GM12878 (cell line): ENCODE measurements around the gene ITGA5. TPM values are rescaled to one million over a fixed set of nuclear protein-coding genes. Genes with fewer than 3 reads are reported as not detected.

Source experiments
- ATAC-seq: fragments of 200-7000 bp; cut with Tn5 transposase; 3 replicates; pipeline ENCODE4 v1.9.1; 2020; ENCODE audit warnings: mild to moderate bottlenecking, moderate library complexity
- BruUV-seq: library from RNA; stranded (reverse); fragments of 400-500 nt; replicated peaks from 2 replicates; lab custom pipeline; 2021; lab: Mats Ljungman, UMichigan
- CTCF ChIA-PET: fragments of 300-600 bp; sonication (Branson Sonifier 250); formaldehyde crosslinking; extraction: SDS; loops from one replicate; lab custom pipeline; 2021; ENCODE audit warnings: inconsistent platforms; lab: Yijun Ruan, JAX
- POLR2A ChIA-PET: fragments of 350-600 bp; formaldehyde crosslinking; extraction: SDS; loops from one replicate; lab custom pipeline; 2021; ENCODE audit warnings: inconsistent platforms; lab: Charles Lee
- RAD21 ChIA-PET: fragments of 300-600 bp; sonication (Branson Sonifier 250); formaldehyde crosslinking; loops from one replicate; lab custom pipeline; 2023; ENCODE audit warnings: antibody characterized with exemption; ENCODE audit not compliant: unreplicated experiment; lab: Charles Lee
- SMC1A ChIA-PET: fragments of 300-600 bp; sonication (Branson Sonifier 250); formaldehyde crosslinking; loops from one replicate; lab custom pipeline; 2023; ENCODE audit not compliant: unreplicated experiment, uncharacterized antibody; lab: Charles Lee
- DNase-seq: peaks from one replicate; pipeline ENCODE4 v3.0.0-alpha.2; 2011; ENCODE audit warnings: low read depth, low spot score
- FAIRE-seq: peaks from 3 replicates; lab custom pipeline; 2011; peaks lifted over from hg19 to GRCh38; lab: Jason Lieb, UNC
- H2AFZ ChIP-seq: 2 replicates; pipeline ENCODE4 v1.6.0; 2011; ENCODE audit warnings: low read depth, low read length, control low read depth; ENCODE audit not compliant: control insufficient read depth
- H3K27ac ChIP-seq: 2 replicates; pipeline ENCODE4 v1.5.1; 2011; ENCODE audit warnings: control low read depth; ENCODE audit not compliant: control insufficient read depth, insufficient read depth
- H3K27me3 ChIP-seq, 2 experiments: replicated peaks in 1 of 2; 2 replicates each; pipeline versions ENCODE4 v1.6.0 to v1.6.1; 2011; ENCODE audit warnings: low read length in 1 of 2; ENCODE audit not compliant: control insufficient read depth in 2 of 2, insufficient read depth in 2 of 2
- H3K36me3 ChIP-seq, 2 experiments: 2 replicates each; pipeline ENCODE4 v1.5.1; 2011; ENCODE audit warnings: low read length in 1 of 2; ENCODE audit not compliant: control insufficient read depth in 2 of 2, insufficient read depth in 2 of 2
- H3K4me1 ChIP-seq: 2 replicates; pipeline ENCODE4 v1.6.1; 2011; ENCODE audit warnings: mild to moderate bottlenecking, low read length, moderate library complexity, mixed read lengths; ENCODE audit not compliant: control insufficient read depth, insufficient read depth
- H3K4me2 ChIP-seq: 2 replicates; pipeline ENCODE4 v1.6.0; 2011; ENCODE audit warnings: control low read depth; ENCODE audit not compliant: control insufficient read depth, insufficient read depth
- H3K4me3 ChIP-seq: fragments of 200-600 bp; sonication (generic); 2 replicates; pipeline ENCODE4 v1.5.1; 2016
- H3K79me2 ChIP-seq: 2 replicates; pipeline ENCODE4 v1.6.0; 2011; ENCODE audit warnings: low read length; ENCODE audit not compliant: control insufficient read depth, insufficient read depth
- H3K9ac ChIP-seq: 2 replicates; pipeline ENCODE4 v1.8.0; 2011; ENCODE audit warnings: low read length, control low read depth, mixed read lengths; ENCODE audit not compliant: control insufficient read depth, insufficient read depth
- H3K9me3 ChIP-seq: replicated peaks from 3 replicates; pipeline ENCODE4 v1.5.1; 2011; ENCODE audit warnings: mild to moderate bottlenecking, low read length; ENCODE audit not compliant: control insufficient read depth, insufficient read depth
- H4K20me1 ChIP-seq: 2 replicates; pipeline ENCODE4 v1.6.0; 2011; ENCODE audit not compliant: control insufficient read depth, insufficient read depth
- ELK1 ChIP-seq: IDR thresholded peaks from 2 replicates; pipeline ENCODE4 v1.6.1; 2012; ENCODE audit warnings: low read depth, low read length, improper control_type of control experiment
- FOXM1 ChIP-seq: IDR thresholded peaks from 2 replicates; pipeline ENCODE4 v1.6.1; 2012; ENCODE audit warnings: low read depth, mild to moderate bottlenecking, inconsistent platforms, low read length, moderate library complexity
- PRDM15 ChIP-seq: fragments of 450-650 bp; formaldehyde crosslinking; IDR thresholded peaks from 2 replicates; pipeline ENCODE4 v1.4.0; 2020; ENCODE audit warnings: mild to moderate bottlenecking, moderate library complexity
- RUNX3 ChIP-seq: IDR thresholded peaks from 2 replicates; pipeline ENCODE4 v1.6.1; 2012; ENCODE audit warnings: low read length, inconsistent platforms
- WRNIP1 ChIP-seq: IDR thresholded peaks from 2 replicates; pipeline ENCODE4 v1.6.1; 2011; ENCODE audit warnings: low read depth, low read length, improper control_type of control experiment, borderline replicate concordance
- WGBS: methylation state at CpG from one replicate; pipeline ENCODE4 v1.1.6; 2016; ENCODE audit warnings: low lambda C conversion rate; ENCODE audit not compliant: insufficient replicate concordance, insufficient coverage; ENCODE audit errors: missing lambda C conversion rate; 5-methylcytosine and 5-hydroxymethylcytosine counted together
- in situ Hi-C: fragments of 300-500 bp; cut with MboI; formaldehyde crosslinking; loops from 9 replicates; pipeline ENCODE4 v1.14.3; 2018; ENCODE audit warnings: mixed read lengths
- intact Hi-C: fragments of 100-400 bp; cut with micrococcal nuclease; formaldehyde crosslinking; loops from one replicate; pipeline ENCODE4 v1.14.2; 2022; ENCODE audit not compliant: unreplicated experiment
- polyA plus RNA-seq, 11 experiments: library from polyadenylated mRNA; depleted of rRNA in 4 of 11; unstranded in 6 of 11; stranded (reverse) in 5 of 11; fragments of >200 nt; fragmentation: Nextera tagmentation in 4 of 11; fragmentation: Illumina TruSeq in 1 of 11; extraction: Ambion mirVana in 4 of 11; extraction: Trizol in 1 of 11; gene quantifications; 1 replicate in 1 of 11; 2 replicates in 10 of 11; pipeline versions ENCODE4 v1.2.1 to v1.2.3, GENCODE V29; 2011 to 2016; ENCODE audit warnings: inconsistent platforms in 2 of 11, missing spikeins in 2 of 11, low read depth in 1 of 11
- total RNA-seq, 4 experiments: library from RNA; depleted of rRNA in 3 of 4; stranded (reverse); fragments of >200 nt in 3 of 4; fragmentation: Illumina TruSeq in 1 of 4; extraction: Trizol in 1 of 4; gene quantifications; 2 replicates each; pipeline versions ENCODE4 v1.2.1 to v1.2.3, GENCODE V29; 2013 to 2021
- TF ChIP-seq, protein P1 (sequence below): IDR thresholded peaks from 2 replicates; pipeline ENCODE4 v1.6.1; 2012; ENCODE audit warnings: mild to moderate bottlenecking, low read depth, low read length

Gene ITGA5
- total and polyA plus RNA-seq, 10 of the 15 experiments (the other 5 are each of a cell fraction or from before 2014, with no cell fraction given), result 0.15 to 22.5 (median 0.61) TPM

DNA sequence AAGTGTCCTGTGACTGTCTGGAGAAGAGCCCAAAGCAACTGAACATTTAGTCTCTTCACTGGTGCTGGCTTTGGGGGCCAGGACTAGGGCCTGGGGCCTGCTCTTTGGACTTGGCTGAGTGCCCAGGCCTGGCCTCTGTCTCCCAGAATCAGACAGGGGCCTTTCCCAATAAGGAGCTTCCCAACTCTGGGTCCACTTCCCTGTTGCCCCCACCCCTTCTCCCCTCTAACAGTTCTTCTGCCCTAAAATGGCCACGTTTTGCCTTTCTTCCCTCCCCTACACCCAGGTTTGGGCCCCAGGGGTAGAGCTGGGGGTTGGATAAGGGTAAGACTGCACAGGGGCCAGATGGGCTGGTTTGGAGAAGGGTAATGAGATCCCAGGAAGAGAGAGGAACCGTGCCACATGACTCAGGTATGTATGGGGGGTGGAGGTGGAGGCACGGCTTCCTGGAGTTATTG, 10.0 kb upstream of the ITGA5 start:
- 17% methylated on average over 3 of the region's 3 CpGs for WGBS
- H2AFZ ChIP-seq, result no peak overlapping the region
- SMC1A ChIA-PET, result interaction anchor here (1.6 to 21.0 kb wide), 4 partner anchors 9 to 28 kb away, joined by 4 to 469 read pairs (median 33); no protein-coding TSS in a partner anchor
- H3K9ac ChIP-seq, result no peak overlapping the region
- TF ChIP-seq PRDM15, result no peak
- TF ChIP-seq, protein P1, sequence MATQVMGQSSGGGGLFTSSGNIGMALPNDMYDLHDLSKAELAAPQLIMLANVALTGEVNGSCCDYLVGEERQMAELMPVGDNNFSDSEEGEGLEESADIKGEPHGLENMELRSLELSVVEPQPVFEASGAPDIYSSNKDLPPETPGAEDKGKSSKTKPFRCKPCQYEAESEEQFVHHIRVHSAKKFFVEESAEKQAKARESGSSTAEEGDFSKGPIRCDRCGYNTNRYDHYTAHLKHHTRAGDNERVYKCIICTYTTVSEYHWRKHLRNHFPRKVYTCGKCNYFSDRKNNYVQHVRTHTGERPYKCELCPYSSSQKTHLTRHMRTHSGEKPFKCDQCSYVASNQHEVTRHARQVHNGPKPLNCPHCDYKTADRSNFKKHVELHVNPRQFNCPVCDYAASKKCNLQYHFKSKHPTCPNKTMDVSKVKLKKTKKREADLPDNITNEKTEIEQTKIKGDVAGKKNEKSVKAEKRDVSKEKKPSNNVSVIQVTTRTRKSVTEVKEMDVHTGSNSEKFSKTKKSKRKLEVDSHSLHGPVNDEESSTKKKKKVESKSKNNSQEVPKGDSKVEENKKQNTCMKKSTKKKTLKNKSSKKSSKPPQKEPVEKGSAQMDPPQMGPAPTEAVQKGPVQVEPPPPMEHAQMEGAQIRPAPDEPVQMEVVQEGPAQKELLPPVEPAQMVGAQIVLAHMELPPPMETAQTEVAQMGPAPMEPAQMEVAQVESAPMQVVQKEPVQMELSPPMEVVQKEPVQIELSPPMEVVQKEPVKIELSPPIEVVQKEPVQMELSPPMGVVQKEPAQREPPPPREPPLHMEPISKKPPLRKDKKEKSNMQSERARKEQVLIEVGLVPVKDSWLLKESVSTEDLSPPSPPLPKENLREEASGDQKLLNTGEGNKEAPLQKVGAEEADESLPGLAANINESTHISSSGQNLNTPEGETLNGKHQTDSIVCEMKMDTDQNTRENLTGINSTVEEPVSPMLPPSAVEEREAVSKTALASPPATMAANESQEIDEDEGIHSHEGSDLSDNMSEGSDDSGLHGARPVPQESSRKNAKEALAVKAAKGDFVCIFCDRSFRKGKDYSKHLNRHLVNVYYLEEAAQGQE, result no peak
- no peak for TF ChIP-seq ELK1
- no peak for TF ChIP-seq FOXM1
- TF ChIP-seq WRNIP1, result no peak
- no peak for TF ChIP-seq RUNX3
- H3K27me3 ChIP-seq, result peaks cover 6 to 16% of the 10 kb centered on the region in 2 experiments
- DNase-seq, result no peak
- in situ Hi-C loops (no loop called here), intact Hi-C loops (no loop called here)
- no peak overlapping the region for H3K4me3 ChIP-seq
- H3K79me2 ChIP-seq, result no peaks in the 10 kb centered on the region
- peaks cover 5% of the 10 kb centered on the region for H3K4me1 ChIP-seq
- no peak for FAIRE-seq
- no TSS peak for BruUV-seq
- no peak for ATAC-seq
- CTCF ChIA-PET, result interaction anchor here (0.5 to 33.3 kb wide), 10 partner anchors 9 to 176 kb away, joined by 3 to 1071 read pairs (median 4); no protein-coding TSS in a partner anchor
- H3K36me3 ChIP-seq, result no peaks in the 10 kb centered on the region
- no peak overlapping the region for H3K4me2 ChIP-seq
- POLR2A ChIA-PET, result interaction anchor here (1.3 to 3.3 kb wide), 4 partner anchors 9 to 15 kb away, joined by 3 to 10 read pairs (median 6); no protein-coding TSS in a partner anchor
- H3K27ac ChIP-seq, result no peak overlapping the region
- H4K20me1 ChIP-seq, result no peaks in the 10 kb centered on the region
- H3K9me3 ChIP-seq, result no peaks in the 10 kb centered on the region
- RAD21 ChIA-PET, result interaction anchor here (0.8 to 3.5 kb wide), 5 partner anchors 9 to 33 kb away, joined by 3 to 28 read pairs (median 9); no protein-coding TSS in a partner anchor
